Activated T-cell treated with anti-CD3 and anti-CD28 coated beads, Interleukin-2, amount 50 U/mL, for 4 hours (primary cell): ENCODE results near the gene C1QTNF12. TPM values are rescaled to one million over a fixed set of nuclear protein-coding genes. Genes with fewer than 3 reads are reported as not detected.

Experiments
- ATAC-seq, 2 donors: fragments of 200-7000 bp; cut with Tn5 transposase; one replicate each; pipeline ENCODE4 v1.10.0; 2021
- DNase-seq: peaks from one replicate; pipeline ENCODE4 v3.0.0-alpha.2; 2020
- H3K27me3 Mint-ChIP-seq: one replicate; pipeline ENCODE4 v1.8.0; 2021; ENCODE audit warnings: low read depth, mixed read lengths
- H3K36me3 Mint-ChIP-seq: one replicate; pipeline ENCODE4 v1.8.0; 2022; ENCODE audit warnings: mixed read lengths; ENCODE audit not compliant: insufficient read depth
- H3K4me1 Mint-ChIP-seq: one replicate; pipeline ENCODE4 v1.8.0; 2021; ENCODE audit warnings: low read depth, mixed read lengths
- H3K4me3 Mint-ChIP-seq: one replicate; pipeline ENCODE4 v1.8.0; 2021; ENCODE audit warnings: mild to moderate bottlenecking, moderate library complexity, mixed read lengths
- H3K9me3 Mint-ChIP-seq: one replicate; pipeline ENCODE4 v1.8.0; 2021; ENCODE audit warnings: mixed read lengths
- total RNA-seq, 3 donors: library from RNA; stranded (reverse); gene quantifications; one replicate each; pipeline ENCODE4 v1.2.1, GENCODE V29; 2021

C1QTNF12 gene
- total RNA-seq, 3 donors from 2014 or later = 1.6 to 2.2 (median 2.1) TPM

DNA sequence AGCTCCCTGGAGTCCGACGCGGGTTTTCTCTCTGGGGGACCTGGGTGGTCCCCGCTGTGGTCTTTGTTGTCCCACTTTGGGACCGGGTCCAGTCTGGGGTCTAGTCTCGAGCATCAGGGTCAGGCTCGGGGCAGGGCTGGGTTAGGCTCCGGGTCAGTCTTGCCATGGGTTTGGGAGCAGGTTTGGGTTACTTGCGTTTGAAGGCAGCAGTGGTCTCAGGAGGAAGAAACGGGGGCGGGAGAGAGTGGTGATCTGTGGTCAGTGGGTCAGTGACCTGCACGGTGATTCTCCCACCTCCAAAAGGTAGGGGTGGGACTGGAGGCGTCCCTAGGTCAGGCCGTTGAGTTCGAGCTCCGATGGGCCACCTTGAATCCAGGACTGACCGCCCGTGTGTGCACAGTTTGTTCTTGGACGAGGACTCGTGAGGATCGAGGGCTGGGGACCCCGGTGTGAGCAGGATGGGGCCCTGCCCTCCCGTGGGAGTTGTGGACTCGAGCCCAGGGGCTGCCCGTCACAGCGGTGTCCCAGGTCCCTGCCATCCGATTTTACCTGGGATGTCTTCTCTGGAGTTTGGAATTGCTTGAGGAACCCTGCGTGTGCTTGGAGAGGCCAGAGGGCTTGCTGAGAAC lies 12.2 kb downstream of the C1QTNF12 start:
- Mint-ChIP-seq H3K4me1 (peaks cover 29% of the 10 kb centered on the region), H3K4me3 (peak overlapping the region; percentile 78), H3K9me3 (no peaks in the 10 kb centered on the region), H3K36me3 (peaks cover 17% of the 10 kb centered on the region), H3K27me3 (peaks cover 1% of the 10 kb centered on the region)
- no peak for DNase-seq
- ATAC-seq = no peak

DNA sequence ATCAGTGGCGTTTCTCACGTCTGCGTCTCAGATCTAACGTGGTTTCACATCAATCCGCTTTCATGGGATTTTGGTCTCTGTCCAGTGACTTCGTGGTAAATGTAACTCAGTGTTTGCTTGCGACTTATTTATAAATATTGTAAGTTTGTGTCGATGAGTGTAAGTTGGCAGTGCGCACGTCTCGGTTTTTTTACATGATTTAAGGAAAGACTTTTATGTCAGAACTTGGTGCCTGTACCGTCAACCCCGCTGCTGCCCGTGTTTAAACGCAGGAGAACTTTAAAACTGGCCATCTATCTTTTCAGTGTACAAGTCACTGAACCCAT lies 13.0 kb downstream of the C1QTNF12 start:
- peaks cover 30% of the 10 kb centered on the region for H3K4me1 Mint-ChIP-seq
- peak overlapping the region; percentile 78 for H3K4me3 Mint-ChIP-seq
- H3K27me3 Mint-ChIP-seq = no peaks in the 10 kb centered on the region
- no peak for DNase-seq
- no peak for ATAC-seq
- H3K9me3 Mint-ChIP-seq = no peaks in the 10 kb centered on the region
- peaks cover 17% of the 10 kb centered on the region for H3K36me3 Mint-ChIP-seq

DNA sequence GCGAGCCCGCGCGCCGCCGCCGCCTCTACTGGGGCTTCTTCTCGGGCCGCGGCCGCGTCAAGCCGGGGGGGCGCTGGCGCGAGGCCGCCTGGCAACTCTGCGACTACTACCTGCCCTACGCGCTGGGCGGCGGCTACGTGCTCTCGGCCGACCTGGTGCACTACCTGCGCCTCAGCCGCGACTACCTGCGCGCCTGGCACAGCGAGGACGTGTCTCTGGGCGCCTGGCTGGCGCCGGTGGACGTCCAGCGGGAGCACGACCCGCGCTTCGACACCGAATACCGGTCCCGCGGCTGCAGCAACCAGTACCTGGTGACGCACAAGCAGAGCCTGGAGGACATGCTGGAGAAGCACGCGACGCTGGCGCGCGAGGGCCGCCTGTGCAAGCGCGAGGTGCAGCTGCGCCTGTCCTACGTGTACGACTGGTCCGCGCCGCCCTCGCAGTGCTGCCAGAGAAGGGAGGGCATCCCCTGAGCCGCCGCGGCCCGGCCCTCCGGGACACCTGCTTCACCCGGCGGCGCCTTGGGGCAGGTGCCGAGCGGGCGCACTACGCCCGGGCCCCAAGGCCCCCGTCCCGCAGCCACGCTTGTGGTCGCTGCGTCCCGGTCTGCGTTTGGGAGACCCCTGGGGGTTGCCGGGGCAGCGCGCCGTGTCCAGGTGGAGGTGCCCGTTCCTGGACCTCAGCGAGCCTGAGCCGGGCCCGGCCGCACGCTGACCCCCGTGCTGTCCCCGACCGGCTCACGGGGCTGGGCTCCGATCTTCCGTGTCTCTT lies 13.5 kb downstream of the C1QTNF12 start:
- H3K4me1 Mint-ChIP-seq = peaks cover 32% of the 10 kb centered on the region
- H3K4me3 Mint-ChIP-seq = peak overlapping the region; percentile 78
- H3K27me3 Mint-ChIP-seq = no peaks in the 10 kb centered on the region
- H3K36me3 Mint-ChIP-seq = peaks cover 17% of the 10 kb centered on the region
- no peak for DNase-seq
- no peak for ATAC-seq
- H3K9me3 Mint-ChIP-seq = no peaks in the 10 kb centered on the region

DNA sequence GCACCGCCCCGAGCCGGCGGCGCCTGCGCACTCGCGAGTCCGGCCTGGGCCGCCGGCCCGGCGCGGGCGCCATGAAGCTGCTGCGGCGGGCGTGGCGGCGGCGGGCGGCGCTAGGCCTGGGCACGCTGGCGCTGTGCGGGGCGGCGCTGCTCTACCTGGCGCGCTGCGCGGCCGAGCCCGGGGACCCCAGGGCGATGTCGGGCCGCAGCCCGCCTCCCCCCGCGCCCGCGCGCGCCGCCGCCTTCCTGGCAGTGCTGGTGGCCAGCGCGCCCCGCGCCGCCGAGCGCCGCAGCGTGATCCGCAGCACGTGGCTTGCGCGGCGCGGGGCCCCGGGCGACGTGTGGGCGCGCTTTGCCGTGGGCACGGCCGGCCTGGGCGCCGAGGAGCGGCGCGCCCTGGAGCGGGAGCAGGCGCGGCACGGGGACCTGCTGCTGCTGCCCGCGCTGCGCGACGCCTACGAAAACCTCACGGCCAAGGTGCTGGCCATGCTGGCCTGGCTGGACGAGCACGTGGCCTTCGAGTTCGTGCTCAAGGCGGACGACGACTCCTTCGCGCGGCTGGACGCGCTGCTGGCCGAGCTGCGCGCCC lies 14.2 kb downstream of the C1QTNF12 start, which contains the start of gene B3GALT6:
Gene B3GALT6, plus strand, starts transcription at position 30 of the 588 bp plus-strand sequence. Its CDS starts 42 bp downstream, at position 72.
- DNase-seq = no peak
- no peak for ATAC-seq
- Mint-ChIP-seq H3K27me3 (no peaks in the 10 kb centered on the region), H3K36me3 (peaks cover 17% of the 10 kb centered on the region), H3K4me1 (peaks cover 32% of the 10 kb centered on the region), H3K4me3 (peak within 1 kb of the TSS; percentile 94), H3K9me3 (no peaks in the 10 kb centered on the region)

DNA sequence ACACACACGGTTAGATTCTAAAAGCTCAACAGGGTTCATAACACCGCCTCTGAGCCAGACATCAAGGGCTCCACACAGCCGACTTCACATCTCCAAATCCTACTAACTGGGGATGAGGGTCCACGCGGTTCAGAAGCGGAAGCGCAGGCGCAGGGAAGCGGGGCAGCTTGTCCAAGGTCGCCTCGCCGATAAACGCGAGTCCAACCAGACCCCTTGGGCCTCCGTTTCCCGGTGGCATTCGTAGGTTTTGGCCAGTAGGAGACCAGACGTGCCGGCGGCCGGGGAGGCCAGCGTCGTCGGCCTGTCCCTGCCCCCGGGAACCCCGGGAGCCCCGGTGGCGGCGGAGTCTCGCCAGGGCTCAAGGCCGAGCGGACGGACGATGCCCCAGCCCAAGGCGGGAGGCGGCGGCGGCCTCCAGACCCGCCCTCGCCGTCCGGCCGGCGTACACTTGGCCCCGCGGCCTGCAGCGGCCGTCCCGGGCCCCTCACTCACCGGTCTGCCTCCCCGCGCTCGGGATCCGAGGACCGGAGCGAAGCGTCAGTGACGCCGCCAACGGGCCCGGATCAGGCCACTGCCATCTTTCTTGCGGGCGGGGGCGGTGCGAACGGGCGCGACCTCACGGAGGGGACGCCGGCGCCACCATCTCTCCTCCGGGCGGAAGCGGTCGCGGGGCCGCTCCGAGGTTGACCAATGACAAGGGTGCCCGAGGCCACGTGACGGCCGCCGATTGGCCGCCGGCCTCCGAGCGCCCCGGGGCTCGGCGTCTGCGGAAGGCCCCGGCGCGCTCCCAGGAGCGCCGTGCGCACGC lies 14.9 kb downstream of the C1QTNF12 start, which contains the start of gene SDF4:
Gene SDF4, minus strand, starts transcription at position 602 of the 808 bp plus-strand sequence. CDS start 3,229 bp downstream, outside the sequence.
- no peaks in the 10 kb centered on the region for H3K27me3 Mint-ChIP-seq
- peak within 1 kb of the TSS; percentile 94 for H3K4me3 Mint-ChIP-seq

DNA sequence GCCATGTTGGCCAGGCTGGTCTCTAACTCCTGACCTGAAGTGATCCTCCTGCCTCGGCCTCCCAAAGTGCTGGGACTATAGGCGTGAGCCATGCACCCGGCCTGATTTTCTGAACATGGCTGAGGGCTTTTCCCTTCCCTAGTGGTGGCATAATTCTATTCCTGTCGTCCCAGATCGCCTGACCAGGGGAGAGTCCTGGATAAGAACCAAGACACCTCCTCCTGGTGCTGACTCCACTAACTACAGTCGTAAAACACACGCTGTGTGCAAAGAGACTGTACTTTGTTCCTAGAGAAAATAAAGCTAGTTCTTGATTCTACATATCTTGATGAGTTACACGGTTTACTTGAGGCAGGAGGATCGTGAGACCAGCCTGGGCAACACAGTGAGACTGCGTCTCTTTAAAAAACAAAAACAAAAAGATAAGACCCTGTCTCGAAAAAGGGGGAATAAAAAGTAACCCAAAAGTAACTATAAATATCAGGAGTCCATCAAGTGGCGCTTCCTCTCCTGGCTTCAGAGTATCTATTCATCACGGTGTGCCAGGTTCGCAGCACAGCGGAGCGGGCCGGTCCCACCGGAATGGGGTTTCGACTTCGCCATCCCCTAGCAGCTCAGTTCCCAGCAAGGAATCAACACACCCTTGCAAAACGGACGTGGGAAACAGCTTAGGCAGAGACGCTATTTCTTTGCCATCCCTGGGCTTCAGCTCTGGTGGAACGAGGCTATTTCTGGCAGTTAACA lies 15.7 kb downstream of the C1QTNF12 start:
- Mint-ChIP-seq H3K9me3 (no peaks in the 10 kb centered on the region), H3K27me3 (no peaks in the 10 kb centered on the region), H3K4me1 (peaks cover 36% of the 10 kb centered on the region), H3K4me3 (peak overlapping the region; percentile 94), H3K36me3 (peaks cover 20% of the 10 kb centered on the region)
- DNase-seq (no peak), ATAC-seq (no peak)

More for the DNA sequence above, 14.9 kb downstream of the C1QTNF12 start, which contains the start of gene SDF4:
- H3K9me3 Mint-ChIP-seq = no peaks in the 10 kb centered on the region
- peaks cover 17% of the 10 kb centered on the region for H3K36me3 Mint-ChIP-seq
- ATAC-seq = peak; percentile 95
- H3K4me1 Mint-ChIP-seq = peaks cover 32% of the 10 kb centered on the region
- DNase-seq = peak; percentile 96

DNA sequence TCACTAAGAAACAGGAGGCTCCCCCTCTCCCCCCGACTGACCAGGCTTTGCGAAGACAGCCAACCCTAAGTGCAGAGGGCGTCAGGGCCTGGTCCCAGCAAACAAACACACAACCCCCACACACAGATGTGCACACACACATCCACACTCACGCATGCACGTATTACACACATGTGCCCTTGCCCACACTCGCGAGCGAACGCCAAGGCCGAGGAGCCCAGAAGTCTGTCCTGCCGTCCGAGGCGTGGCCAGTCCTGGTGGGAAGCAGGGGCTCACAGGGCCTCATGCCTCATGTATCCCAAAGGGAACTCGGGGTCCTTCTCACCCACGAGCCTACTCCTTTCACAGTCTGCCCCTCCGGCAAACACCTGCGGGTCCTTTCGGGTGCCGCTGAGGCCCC lies 16.8 kb downstream of the C1QTNF12 start:
- DNase-seq (no peak), ATAC-seq (no peak)
- peak overlapping the region; percentile 94 for H3K4me3 Mint-ChIP-seq
- H3K9me3 Mint-ChIP-seq = no peaks in the 10 kb centered on the region
- peaks cover 26% of the 10 kb centered on the region for H3K36me3 Mint-ChIP-seq
- peaks cover 39% of the 10 kb centered on the region for H3K4me1 Mint-ChIP-seq
- H3K27me3 Mint-ChIP-seq = no peaks in the 10 kb centered on the region

DNA sequence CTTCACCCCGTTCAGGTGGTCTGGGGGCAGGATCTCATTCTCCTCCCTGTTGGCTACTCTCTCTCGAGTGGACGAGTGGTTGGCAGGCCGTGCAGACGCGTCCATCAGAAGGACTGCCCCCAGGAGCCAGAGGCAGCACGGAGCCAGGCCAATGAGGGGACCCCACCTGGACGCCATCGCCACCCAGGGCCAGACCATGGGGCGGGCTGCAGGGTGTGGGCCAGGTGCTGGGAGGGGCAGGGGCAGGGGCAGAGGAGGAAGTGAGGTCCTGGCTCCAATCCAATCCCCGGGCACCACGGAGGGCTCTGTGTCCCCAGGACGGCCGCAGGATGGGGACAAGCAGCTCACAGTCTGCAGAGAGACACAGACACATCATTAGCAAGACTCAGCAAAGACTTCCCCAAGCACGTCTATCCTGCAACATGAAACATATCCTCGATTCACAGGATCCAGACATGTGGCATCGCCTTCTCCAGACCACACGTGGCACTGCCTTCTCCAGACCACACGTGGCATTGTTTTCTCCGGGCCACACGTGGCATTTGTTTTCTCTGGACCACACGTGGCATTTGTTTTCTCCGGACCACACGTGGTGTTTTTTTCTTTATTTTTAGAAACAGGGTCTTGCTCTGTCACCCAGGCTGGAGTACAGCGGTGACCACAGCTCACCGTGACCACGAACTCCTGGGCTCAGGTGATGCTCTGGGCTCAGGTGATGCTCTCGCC lies 17.8 kb downstream of the C1QTNF12 start:
- Mint-ChIP-seq H3K4me1 (peaks cover 29% of the 10 kb centered on the region), H3K27me3 (no peaks in the 10 kb centered on the region), H3K9me3 (no peaks in the 10 kb centered on the region), H3K36me3 (peaks cover 22% of the 10 kb centered on the region), H3K4me3 (peak overlapping the region; percentile 48)
- no peak for ATAC-seq
- no peak for DNase-seq

DNA sequence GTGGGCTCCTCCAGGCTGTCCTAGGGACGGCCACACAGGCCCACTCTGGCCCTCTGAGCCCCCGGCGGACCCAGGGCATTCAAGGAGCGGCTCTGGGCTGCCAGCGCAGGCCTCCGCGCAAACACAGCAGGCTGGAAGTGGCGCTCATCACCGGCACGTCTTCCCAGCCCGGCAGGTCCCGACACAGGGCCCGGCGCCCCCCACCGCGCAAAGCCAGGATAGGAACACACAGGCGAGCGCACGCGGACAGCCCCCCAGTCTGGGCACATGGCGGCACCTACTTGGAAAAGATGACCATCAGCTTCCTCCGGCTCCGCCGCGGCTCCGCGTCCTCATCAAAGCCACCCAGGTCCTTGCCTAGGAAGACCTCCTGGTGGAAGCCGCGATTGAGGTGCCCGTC lies 18.3 kb downstream of the C1QTNF12 start:
- Mint-ChIP-seq H3K36me3 (peaks cover 21% of the 10 kb centered on the region), H3K27me3 (no peaks in the 10 kb centered on the region)

DNA sequence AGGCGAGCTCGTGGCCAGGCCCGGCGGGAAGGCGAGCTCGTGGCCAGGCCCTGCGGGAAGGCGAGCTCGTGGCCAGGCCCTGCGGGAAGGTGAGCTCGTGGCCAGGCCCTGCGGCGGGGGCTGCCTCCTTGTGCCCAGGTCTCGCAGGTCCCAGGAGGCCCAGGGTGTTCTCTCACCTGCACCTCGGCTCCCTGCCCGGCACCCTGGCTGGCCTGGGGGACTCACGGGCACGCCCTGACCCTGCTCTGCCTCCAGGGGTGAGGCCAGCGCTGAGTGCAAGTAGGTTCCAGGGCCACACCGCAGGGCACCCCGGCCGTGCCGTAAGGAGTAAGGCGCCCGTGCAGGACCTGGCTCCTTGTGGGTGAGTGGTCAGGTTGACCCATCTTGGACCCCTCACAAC lies 19.1 kb downstream of the C1QTNF12 start:
- Mint-ChIP-seq H3K4me1 (peaks cover 31% of the 10 kb centered on the region), H3K4me3 (no peak overlapping the region), H3K36me3 (peaks cover 28% of the 10 kb centered on the region), H3K27me3 (no peaks in the 10 kb centered on the region), H3K9me3 (no peaks in the 10 kb centered on the region)
- ATAC-seq = no peak
- no peak for DNase-seq

More for the DNA sequence above, 18.3 kb downstream of the C1QTNF12 start:
- DNase-seq (no peak), ATAC-seq (no peak)
- Mint-ChIP-seq H3K4me1 (peaks cover 25% of the 10 kb centered on the region), H3K4me3 (no peak overlapping the region), H3K9me3 (no peaks in the 10 kb centered on the region)

DNA sequence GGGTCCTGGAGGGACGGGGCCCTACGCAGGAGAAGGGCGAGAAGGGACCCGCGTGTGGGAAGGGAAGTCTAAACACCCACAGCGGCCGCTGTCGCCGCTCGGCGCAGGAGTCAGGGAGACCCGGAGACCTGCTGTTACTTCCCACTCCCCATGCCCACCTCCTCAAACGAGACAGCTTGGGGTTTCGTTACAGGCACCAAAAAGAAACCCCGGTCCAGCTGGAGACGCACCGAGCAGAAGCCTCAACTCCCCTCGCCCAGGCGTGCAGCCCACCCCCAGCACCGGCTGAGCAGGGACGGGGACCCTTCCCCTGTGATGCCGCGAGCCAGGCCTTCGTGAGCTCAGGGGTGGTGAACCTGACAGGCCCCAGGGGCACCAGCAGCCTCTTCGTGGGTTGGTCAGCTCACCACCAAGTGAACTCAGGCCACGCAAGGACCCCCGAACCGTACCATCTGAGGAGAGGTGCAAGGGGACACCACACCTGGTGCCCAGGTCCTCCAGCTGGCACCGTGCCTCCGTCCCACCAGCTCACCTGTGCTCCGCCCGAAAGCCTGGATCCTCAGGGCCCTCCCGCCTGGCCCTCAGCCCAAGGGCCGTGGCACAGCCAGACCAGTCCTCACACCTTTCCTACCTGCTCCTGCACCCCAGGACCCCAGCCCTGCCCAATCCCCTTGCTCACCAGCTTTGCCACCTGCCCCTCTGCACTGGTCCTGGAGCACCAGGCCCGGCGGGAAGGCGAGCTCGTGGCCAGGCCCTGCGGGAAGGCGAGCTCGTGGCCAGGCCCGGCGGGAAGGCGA lies 19.8 kb downstream of the C1QTNF12 start:
- peaks cover 31% of the 10 kb centered on the region for H3K4me1 Mint-ChIP-seq

DNA sequence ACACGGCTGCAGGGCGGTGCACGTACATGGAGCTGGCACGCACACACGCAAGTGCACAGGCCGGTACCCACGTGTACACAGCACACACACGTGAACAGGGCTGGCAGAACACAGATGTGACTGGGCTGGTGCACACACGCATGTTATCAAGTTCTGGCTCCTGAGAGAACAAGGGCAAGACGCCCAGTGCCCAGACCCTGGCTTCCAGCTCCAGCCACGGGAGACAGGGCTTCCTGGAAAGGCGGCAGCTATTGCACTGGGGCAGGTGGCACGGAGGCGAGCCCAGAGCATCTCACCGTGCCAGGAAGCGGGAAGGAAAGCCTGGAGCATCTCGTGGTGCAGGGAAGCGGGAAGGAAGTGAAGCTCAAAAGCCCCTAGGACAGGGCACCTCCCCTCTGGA lies 20.6 kb downstream of the C1QTNF12 start:
- ATAC-seq (no peak), DNase-seq (no peak)
- Mint-ChIP-seq H3K9me3 (no peaks in the 10 kb centered on the region), H3K4me3 (no peak overlapping the region), H3K4me1 (peaks cover 33% of the 10 kb centered on the region), H3K36me3 (peaks cover 28% of the 10 kb centered on the region), H3K27me3 (no peaks in the 10 kb centered on the region)

More for the DNA sequence above, 19.8 kb downstream of the C1QTNF12 start:
- ATAC-seq = no peak
- Mint-ChIP-seq H3K4me3 (no peak overlapping the region), H3K36me3 (peaks cover 28% of the 10 kb centered on the region), H3K9me3 (no peaks in the 10 kb centered on the region), H3K27me3 (no peaks in the 10 kb centered on the region)
- DNase-seq = no peak
